Prostate gland (tissue), 2 donors: ENCODE results near the gene ATXN1.

Experiments
- CTCF ChIP-seq, 4 experiments: fragments of 200-600 bp in 2 of 4; fragments of 450-650 bp in 2 of 4; sonication (generic) in 2 of 4; IDR thresholded peaks; 1 replicate in 3 of 4; 2 replicates in 1 of 4; pipeline ENCODE4 v1.5.1; 2016 to 2019; ENCODE audit warnings: antibody characterized with exemption in 4 of 4, mild to moderate bottlenecking in 2 of 4, moderate library complexity in 2 of 4
- POLR2A ChIP-seq: fragments of 450-650 bp; IDR thresholded peaks from one replicate; pipeline ENCODE4 v1.6.1; 2016; ENCODE audit warnings: antibody characterized with exemption, mild to moderate bottlenecking

GRCh38 chr6:16774437-16774836 is 13.2 kb upstream of the ATXN1 start:
- TF ChIP-seq CTCF (IDR thresholded peaks at IDR 0.05), result no peak
- TF ChIP-seq POLR2A, result no peak
